Measurements from ENCODE around the gene SHH.

SHH gene

DNA sequence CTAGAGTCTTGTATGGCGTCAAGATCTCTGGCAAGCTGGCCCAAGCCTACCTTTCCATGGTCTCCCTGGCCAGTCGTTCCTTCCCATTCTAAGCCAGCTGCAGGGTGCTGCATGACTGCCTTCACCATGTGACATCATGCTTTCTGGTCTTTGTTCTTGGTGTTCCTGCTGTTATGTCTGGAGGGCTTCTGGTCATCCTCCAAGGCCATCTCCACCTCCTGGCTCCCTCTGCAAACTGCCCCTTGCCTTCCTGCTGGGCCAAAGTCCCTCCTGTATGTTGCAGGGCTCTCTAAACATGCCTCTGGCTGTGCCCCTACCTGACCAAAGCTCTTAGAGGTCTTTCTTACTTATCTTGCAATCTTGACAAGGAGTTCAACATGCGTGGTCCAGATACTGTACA lies 44.4 kb upstream of the SHH start:
- TF ChIP-seq TCF4 (CRISPR knock-in tag; IDR thresholded peaks at IDR 0.05; ENCODE audit: borderline replicate concordance) (no peak), CSDC2 (CRISPR knock-in tag; IDR thresholded peaks at IDR 0.05) (no peak), OSR1 (CRISPR knock-in tag; IDR thresholded peaks at IDR 0.05) (no peak), GLIS3 (CRISPR knock-in tag; IDR thresholded peaks at IDR 0.05) (no peak), ZNF70 (CRISPR knock-in tag; IDR thresholded peaks at IDR 0.05) (no peak), ZFP3 (CRISPR knock-in tag; IDR thresholded peaks at IDR 0.05) (no peak), SNAI2 (CRISPR knock-in tag; IDR thresholded peaks at IDR 0.05) (no peak), ISL1 (CRISPR knock-in tag; IDR thresholded peaks at IDR 0.05) (no peak), BACH2 (CRISPR knock-in tag; IDR thresholded peaks at IDR 0.05; ENCODE audit: borderline replicate concordance) (no peak), ZNF8 (CRISPR knock-in tag; IDR thresholded peaks at IDR 0.05) (no peak), ESRRG (CRISPR knock-in tag; IDR thresholded peaks at IDR 0.05) (no peak), RARB (CRISPR knock-in tag; IDR thresholded peaks at IDR 0.05) (no peak), ARNTL (CRISPR knock-in tag; IDR thresholded peaks at IDR 0.05; ENCODE audit: borderline replicate concordance, low read depth) (no peak), ZNF565 (CRISPR knock-in tag; conservative IDR thresholded peaks at IDR 0.05; ENCODE audit: low read depth) (no peak)
- TF ChIP-seq, protein P1, sequence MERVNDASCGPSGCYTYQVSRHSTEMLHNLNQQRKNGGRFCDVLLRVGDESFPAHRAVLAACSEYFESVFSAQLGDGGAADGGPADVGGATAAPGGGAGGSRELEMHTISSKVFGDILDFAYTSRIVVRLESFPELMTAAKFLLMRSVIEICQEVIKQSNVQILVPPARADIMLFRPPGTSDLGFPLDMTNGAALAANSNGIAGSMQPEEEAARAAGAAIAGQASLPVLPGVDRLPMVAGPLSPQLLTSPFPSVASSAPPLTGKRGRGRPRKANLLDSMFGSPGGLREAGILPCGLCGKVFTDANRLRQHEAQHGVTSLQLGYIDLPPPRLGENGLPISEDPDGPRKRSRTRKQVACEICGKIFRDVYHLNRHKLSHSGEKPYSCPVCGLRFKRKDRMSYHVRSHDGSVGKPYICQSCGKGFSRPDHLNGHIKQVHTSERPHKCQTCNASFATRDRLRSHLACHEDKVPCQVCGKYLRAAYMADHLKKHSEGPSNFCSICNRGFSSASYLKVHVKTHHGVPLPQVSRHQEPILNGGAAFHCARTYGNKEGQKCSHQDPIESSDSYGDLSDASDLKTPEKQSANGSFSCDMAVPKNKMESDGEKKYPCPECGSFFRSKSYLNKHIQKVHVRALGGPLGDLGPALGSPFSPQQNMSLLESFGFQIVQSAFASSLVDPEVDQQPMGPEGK (CRISPR knock-in tag; IDR thresholded peaks at IDR 0.05; ENCODE audit: borderline replicate concordance), result no peak
- TF ChIP-seq, protein P2, sequence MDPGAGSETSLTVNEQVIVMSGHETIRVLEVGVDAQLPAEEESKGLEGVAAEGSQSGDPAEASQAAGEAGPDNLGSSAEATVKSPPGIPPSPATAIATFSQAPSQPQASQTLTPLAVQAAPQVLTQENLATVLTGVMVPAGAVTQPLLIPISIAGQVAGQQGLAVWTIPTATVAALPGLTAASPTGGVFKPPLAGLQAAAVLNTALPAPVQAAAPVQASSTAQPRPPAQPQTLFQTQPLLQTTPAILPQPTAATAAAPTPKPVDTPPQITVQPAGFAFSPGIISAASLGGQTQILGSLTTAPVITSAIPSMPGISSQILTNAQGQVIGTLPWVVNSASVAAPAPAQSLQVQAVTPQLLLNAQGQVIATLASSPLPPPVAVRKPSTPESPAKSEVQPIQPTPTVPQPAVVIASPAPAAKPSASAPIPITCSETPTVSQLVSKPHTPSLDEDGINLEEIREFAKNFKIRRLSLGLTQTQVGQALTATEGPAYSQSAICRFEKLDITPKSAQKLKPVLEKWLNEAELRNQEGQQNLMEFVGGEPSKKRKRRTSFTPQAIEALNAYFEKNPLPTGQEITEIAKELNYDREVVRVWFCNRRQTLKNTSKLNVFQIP (CRISPR knock-in tag; IDR thresholded peaks at IDR 0.05; ENCODE audit: borderline replicate concordance, low read depth), result no peak
- TF ChIP-seq, protein P3, sequence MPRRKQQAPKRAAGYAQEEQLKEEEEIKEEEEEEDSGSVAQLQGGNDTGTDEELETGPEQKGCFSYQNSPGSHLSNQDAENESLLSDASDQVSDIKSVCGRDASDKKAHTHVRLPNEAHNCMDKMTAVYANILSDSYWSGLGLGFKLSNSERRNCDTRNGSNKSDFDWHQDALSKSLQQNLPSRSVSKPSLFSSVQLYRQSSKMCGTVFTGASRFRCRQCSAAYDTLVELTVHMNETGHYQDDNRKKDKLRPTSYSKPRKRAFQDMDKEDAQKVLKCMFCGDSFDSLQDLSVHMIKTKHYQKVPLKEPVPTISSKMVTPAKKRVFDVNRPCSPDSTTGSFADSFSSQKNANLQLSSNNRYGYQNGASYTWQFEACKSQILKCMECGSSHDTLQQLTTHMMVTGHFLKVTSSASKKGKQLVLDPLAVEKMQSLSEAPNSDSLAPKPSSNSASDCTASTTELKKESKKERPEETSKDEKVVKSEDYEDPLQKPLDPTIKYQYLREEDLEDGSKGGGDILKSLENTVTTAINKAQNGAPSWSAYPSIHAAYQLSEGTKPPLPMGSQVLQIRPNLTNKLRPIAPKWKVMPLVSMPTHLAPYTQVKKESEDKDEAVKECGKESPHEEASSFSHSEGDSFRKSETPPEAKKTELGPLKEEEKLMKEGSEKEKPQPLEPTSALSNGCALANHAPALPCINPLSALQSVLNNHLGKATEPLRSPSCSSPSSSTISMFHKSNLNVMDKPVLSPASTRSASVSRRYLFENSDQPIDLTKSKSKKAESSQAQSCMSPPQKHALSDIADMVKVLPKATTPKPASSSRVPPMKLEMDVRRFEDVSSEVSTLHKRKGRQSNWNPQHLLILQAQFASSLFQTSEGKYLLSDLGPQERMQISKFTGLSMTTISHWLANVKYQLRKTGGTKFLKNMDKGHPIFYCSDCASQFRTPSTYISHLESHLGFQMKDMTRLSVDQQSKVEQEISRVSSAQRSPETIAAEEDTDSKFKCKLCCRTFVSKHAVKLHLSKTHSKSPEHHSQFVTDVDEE (CRISPR knock-in tag; IDR thresholded peaks at IDR 0.05), result no peak
- TF ChIP-seq, protein P4, sequence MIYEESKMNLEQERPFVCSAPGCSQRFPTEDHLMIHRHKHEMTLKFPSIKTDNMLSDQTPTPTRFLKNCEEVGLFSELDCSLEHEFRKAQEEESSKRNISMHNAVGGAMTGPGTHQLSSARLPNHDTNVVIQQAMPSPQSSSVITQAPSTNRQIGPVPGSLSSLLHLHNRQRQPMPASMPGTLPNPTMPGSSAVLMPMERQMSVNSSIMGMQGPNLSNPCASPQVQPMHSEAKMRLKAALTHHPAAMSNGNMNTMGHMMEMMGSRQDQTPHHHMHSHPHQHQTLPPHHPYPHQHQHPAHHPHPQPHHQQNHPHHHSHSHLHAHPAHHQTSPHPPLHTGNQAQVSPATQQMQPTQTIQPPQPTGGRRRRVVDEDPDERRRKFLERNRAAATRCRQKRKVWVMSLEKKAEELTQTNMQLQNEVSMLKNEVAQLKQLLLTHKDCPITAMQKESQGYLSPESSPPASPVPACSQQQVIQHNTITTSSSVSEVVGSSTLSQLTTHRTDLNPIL (CRISPR knock-in tag; IDR thresholded peaks at IDR 0.05; ENCODE audit: low read depth), result no peak
- no peak for ATAC-seq

DNA sequence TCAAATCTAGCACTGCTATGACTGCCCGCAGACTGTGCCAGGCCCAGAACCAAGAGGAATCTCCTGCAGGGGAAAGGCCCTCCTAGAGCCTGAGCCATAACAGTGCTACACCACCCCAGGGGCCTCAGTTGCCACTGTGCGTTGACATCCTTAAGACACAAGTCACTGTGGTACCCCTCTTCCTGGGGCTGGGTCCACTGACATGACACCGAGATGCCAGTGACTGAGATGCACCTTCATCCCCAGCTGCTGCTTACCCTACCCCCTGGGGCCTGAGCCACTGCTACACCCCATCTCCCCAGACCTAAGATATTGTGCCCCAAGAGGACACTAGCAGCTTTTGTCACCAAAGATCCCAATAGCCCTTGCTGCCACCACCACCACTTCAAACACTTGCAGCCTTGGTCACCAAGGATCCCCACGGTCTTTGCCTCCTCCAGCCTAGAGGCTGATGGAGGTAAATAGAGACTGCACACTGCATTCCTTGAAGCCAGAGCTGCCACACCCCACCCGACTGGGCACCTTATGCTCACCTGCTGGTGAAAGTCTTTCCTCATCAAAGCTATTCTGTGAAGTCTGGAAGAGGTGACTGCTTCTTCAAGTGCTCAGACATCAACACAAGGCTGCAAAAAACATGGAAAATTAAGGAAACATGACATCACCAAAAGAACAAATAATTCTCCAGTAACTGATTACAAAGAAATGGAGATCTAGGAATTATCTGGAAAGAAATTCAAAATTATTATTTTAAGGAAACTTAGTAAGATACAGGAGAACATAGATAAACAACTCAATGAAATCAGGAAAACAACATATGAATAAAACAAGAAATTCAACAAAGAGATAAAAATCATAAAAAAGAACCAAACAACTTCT lies 40.4 kb upstream of the SHH start:
- TF ChIP-seq ARNTL (CRISPR knock-in tag; IDR thresholded peaks at IDR 0.05; ENCODE audit: borderline replicate concordance, low read depth) (no peak), PPARA (CRISPR knock-in tag; IDR thresholded peaks at IDR 0.05; ENCODE audit: borderline replicate concordance) (no peak), ZC3H10 (CRISPR knock-in tag; IDR thresholded peaks at IDR 0.05) (no peak), BACH2 (CRISPR knock-in tag; IDR thresholded peaks at IDR 0.05; ENCODE audit: borderline replicate concordance) (no peak), GLIS3 (CRISPR knock-in tag; IDR thresholded peaks at IDR 0.05) (no peak), ZFP30 (CRISPR knock-in tag; IDR thresholded peaks at IDR 0.05) (no peak), ZNF70 (CRISPR knock-in tag; IDR thresholded peaks at IDR 0.05) (no peak), ESRRG (CRISPR knock-in tag; IDR thresholded peaks at IDR 0.05) (no peak), TOX (CRISPR knock-in tag; IDR thresholded peaks at IDR 0.05; ENCODE audit: borderline replicate concordance) (no peak), OSR1 (CRISPR knock-in tag; IDR thresholded peaks at IDR 0.05) (no peak), ZFP3 (CRISPR knock-in tag; IDR thresholded peaks at IDR 0.05) (no peak)
- TF ChIP-seq, protein P4 (CRISPR knock-in tag; IDR thresholded peaks at IDR 0.05; ENCODE audit: low read depth), result no peak
- TF ChIP-seq, protein P1 (CRISPR knock-in tag; IDR thresholded peaks at IDR 0.05; ENCODE audit: borderline replicate concordance), result no peak
- TF ChIP-seq, protein P3 (CRISPR knock-in tag; IDR thresholded peaks at IDR 0.05), result no peak
- TF ChIP-seq, protein P2 (CRISPR knock-in tag; IDR thresholded peaks at IDR 0.05; ENCODE audit: borderline replicate concordance, low read depth), result no peak
- ATAC-seq, result no peak

Measured in SK-N-SH treated with all-trans-retinoic acid at 6 μM for 48 hours (cell line).